ENCODE data around the gene YBX1. TPM values are rescaled to one million over a fixed set of nuclear protein-coding genes. Genes with fewer than 3 reads are reported as not detected.

The YBX1 gene
- total RNA-seq, 6 experiments from 2014 or later: 144 to 325 (median 207) TPM

DNA sequence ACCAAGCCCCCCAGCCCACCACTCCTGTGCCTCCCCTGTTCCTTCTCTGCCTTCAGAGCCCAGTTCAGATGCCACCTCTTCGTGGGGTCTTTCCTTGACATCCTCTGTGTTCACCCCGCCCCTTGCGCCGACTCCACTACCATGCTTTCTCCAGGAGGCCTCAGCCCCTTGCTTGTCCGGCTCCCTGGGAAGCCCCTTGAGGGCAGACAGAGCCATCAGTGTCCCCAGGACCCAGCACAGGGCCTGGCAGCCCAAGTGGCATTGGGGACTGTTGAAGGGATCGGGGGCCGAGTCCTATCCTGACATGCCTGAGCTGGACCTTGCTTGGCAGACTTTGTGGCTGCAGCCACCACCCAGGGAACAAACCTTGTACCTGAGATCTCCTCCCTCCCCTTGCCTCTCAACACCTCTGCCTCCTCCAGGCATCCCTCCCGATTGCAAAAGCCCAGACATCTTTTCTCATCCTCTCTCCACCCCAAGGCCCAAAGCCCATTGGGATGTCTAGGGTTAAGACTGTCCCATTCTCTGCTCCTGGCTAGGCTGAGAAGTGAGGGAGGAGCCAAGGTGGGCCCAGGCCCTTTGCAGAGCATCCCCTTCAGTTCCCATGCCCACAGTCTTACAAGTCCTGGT is 54.5 kb downstream of the YBX1 start:
- intact Hi-C loops (cut with DNase I): no loop called here
- ATAC-seq: no peak
- Histone ChIP-seq H3K36me3 (no peaks in the 10 kb centered on the region), H3K4me1 (peaks cover 0 to 13% (median 0%) of the 10 kb centered on the region in 4 donors), H3K27ac (no peak overlapping the region), H3K27me3 (no peaks in the 10 kb centered on the region), H3K4me3 (no peak overlapping the region), H3K9me3 (no peaks in the 10 kb centered on the region)
- TF ChIP-seq POLR2A (IDR thresholded peaks at IDR 0.05): no peak
- TF ChIP-seq, protein P1, sequence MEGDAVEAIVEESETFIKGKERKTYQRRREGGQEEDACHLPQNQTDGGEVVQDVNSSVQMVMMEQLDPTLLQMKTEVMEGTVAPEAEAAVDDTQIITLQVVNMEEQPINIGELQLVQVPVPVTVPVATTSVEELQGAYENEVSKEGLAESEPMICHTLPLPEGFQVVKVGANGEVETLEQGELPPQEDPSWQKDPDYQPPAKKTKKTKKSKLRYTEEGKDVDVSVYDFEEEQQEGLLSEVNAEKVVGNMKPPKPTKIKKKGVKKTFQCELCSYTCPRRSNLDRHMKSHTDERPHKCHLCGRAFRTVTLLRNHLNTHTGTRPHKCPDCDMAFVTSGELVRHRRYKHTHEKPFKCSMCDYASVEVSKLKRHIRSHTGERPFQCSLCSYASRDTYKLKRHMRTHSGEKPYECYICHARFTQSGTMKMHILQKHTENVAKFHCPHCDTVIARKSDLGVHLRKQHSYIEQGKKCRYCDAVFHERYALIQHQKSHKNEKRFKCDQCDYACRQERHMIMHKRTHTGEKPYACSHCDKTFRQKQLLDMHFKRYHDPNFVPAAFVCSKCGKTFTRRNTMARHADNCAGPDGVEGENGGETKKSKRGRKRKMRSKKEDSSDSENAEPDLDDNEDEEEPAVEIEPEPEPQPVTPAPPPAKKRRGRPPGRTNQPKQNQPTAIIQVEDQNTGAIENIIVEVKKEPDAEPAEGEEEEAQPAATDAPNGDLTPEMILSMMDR (IDR thresholded peaks at IDR 0.05): no peak
- whole genome bisulfite sequencing (ENCODE audit: insufficient coverage, low coverage, low lambda C conversion rate, missing lambda C conversion rate): 93% methylated on average over 5 of the region's 8 CpGs
- no peak for DNase-seq

DNA sequence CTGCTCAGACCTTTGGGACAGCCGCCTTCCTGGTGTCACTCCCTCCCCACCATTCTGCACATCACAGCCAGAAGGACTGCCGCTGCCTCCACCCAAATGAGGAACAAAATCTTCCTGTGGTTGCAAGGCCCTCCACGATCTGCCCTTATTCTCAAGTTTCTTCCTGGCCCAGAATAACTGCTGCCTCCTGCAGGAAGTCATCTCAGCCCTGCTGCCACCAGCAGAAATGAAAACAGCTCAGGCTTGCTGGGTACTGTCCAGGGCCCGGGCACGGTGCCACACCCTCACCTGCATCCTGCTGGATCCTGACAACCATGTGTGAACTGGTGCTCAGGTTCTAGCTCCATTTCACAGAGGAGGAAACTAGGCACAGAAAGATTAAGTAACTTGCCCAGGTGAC is 55.0 kb downstream of the YBX1 start:
- no peaks in the 10 kb centered on the region for H3K9me3 ChIP-seq
- no peaks in the 10 kb centered on the region for H3K27me3 ChIP-seq
- DNase-seq: peak in 2 of 3 donors; percentile 62 to 64
- TF ChIP-seq POLR2A (IDR thresholded peaks at IDR 0.05): no peak
- TF ChIP-seq, protein P1 (IDR thresholded peaks at IDR 0.05): peak in 1 of 4 donors; percentile 11
- no peak overlapping the region for H3K4me3 ChIP-seq
- 27% methylated on average over 5 of the region's 5 CpGs for whole genome bisulfite sequencing (ENCODE audit: insufficient coverage, low coverage, low lambda C conversion rate, missing lambda C conversion rate)
- intact Hi-C loops (cut with DNase I): no loop called here
- H3K36me3 ChIP-seq: no peaks in the 10 kb centered on the region
- H3K4me1 ChIP-seq: peaks cover 0 to 13% (median 0%) of the 10 kb centered on the region in 4 donors
- peak; percentile 14 to 64 (median 32) for ATAC-seq
- H3K27ac ChIP-seq: no peak overlapping the region

DNA sequence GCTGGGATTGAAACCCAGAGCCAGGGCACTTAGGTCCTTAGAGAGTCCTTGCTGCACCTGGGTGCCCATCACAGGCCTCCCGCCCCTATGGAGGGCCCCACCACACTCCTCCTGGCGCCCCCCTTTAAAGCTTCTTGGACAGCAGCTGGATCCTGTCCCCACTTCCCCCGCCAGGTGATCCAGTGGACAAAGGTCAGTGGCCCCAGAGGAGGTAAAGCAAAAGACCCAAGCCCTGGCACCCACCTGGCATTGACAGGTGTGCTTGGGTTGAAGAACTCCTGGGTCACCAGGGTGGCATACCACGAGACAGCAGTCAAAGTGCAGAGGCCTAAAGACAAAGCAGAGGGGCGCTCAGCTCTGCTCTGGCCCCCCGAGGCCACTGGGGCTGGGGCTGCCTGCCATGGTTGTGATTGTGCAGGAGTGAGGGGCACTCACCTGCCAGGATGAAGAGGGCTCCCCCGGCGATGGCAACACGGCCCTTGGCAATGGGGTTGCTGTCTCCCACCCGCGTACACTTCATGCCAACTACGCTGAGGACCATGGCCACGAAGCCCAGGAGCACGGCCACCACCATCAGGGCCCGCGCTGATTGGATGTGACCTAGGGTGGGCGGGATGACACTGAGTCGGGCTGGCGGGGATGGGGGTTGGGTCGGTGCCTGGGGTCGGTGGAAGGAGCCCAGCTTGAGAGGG is 55.9 kb downstream of the YBX1 start:
- ATAC-seq (no peak), DNase-seq (peak in 1 of 3 donors; percentile 41)
- Histone ChIP-seq H3K9me3 (no peaks in the 10 kb centered on the region), H3K4me1 (peaks cover 0 to 13% (median 0%) of the 10 kb centered on the region in 4 donors), H3K27me3 (no peaks in the 10 kb centered on the region), H3K36me3 (no peaks in the 10 kb centered on the region), H3K4me3 (no peak overlapping the region), H3K27ac (no peak overlapping the region)
- intact Hi-C loops (cut with DNase I): no loop called here
- TF ChIP-seq, protein P1 (IDR thresholded peaks at IDR 0.05): no peak
- TF ChIP-seq POLR2A (IDR thresholded peaks at IDR 0.05): no peak
- no CpG with 5 or more reads among the region's 21 CpGs for WGBS (ENCODE audit: insufficient coverage, low coverage, low lambda C conversion rate, missing lambda C conversion rate)

DNA sequence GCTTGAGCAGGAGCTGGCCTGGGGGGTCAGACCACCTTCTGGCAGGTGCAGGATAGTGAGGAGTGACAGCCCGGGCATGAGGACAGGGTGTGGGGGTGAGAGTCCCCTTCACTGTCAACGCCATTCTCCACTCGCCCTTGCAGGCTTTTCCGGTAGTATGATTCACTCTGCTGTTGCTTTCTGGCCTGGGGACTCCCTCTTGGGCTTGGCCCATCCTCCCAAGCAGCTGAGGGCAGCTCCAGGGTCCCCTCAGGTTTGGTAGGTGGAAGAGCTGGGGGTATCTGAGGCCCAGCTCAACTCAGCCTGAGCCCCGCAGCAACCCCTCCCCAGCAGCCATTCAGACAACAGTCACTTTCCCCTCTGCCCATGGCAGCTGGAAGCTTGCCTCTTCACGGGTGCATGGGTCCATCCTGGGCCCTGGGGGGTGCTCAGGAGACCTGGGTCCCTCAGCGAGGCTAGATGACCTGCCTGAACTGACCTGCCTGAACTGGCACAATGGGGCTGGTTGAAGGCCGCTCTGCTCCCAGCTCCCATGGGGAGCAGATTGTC is 56.5 kb downstream of the YBX1 start:
- WGBS (ENCODE audit: insufficient coverage, low coverage, low lambda C conversion rate, missing lambda C conversion rate): no CpG with 5 or more reads among the region's 8 CpGs
- no peak overlapping the region for H3K4me3 ChIP-seq

More for the DNA sequence above, 56.5 kb downstream of the YBX1 start:
- no peaks in the 10 kb centered on the region for H3K27me3 ChIP-seq
- TF ChIP-seq POLR2A (IDR thresholded peaks at IDR 0.05): no peak
- TF ChIP-seq, protein P1 (IDR thresholded peaks at IDR 0.05): no peak
- intact Hi-C loops (cut with DNase I): no loop called here
- no peaks in the 10 kb centered on the region for H3K9me3 ChIP-seq
- no peak overlapping the region for H3K27ac ChIP-seq
- peaks cover 0 to 13% (median 0%) of the 10 kb centered on the region in 4 donors for H3K4me1 ChIP-seq
- ATAC-seq (no peak), DNase-seq (no peak)
- H3K36me3 ChIP-seq: no peaks in the 10 kb centered on the region

All from right lobe of liver (tissue), 6 donors.